ENCODE results near the gene EIF4ENIF1.

DNA sequence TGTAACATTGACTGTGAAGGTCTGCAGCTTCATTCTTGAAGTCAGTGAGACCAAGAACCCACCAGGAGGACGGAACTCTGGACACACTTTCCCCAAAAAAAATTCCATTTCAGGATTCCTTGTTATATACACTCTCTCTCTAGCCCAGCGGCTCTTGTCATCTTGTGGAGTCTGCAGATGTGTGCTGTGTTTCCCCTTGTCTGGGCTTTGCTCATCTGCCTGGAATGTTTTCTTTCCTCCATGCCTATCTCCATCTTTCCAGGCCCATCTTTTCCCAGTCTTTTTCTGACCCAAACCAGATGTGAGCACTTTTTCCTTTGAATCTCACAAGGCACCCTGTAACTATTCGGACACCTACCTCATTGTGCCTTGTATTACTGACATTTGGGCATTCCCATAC, 95.3 kb downstream of the EIF4ENIF1 start:
- TF ChIP-seq, protein P1, sequence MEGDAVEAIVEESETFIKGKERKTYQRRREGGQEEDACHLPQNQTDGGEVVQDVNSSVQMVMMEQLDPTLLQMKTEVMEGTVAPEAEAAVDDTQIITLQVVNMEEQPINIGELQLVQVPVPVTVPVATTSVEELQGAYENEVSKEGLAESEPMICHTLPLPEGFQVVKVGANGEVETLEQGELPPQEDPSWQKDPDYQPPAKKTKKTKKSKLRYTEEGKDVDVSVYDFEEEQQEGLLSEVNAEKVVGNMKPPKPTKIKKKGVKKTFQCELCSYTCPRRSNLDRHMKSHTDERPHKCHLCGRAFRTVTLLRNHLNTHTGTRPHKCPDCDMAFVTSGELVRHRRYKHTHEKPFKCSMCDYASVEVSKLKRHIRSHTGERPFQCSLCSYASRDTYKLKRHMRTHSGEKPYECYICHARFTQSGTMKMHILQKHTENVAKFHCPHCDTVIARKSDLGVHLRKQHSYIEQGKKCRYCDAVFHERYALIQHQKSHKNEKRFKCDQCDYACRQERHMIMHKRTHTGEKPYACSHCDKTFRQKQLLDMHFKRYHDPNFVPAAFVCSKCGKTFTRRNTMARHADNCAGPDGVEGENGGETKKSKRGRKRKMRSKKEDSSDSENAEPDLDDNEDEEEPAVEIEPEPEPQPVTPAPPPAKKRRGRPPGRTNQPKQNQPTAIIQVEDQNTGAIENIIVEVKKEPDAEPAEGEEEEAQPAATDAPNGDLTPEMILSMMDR (IDR thresholded peaks at IDR 0.05; ENCODE audit: low read depth, low read length), result no peak
- TF ChIP-seq POLR2A (IDR thresholded peaks at IDR 0.05; ENCODE audit: extremely low read depth, insufficient read length) (no peak), MYC (IDR thresholded peaks at IDR 0.05; ENCODE audit: low read depth, low read length) (no peak)
- TF ChIP-seq, protein P2, sequence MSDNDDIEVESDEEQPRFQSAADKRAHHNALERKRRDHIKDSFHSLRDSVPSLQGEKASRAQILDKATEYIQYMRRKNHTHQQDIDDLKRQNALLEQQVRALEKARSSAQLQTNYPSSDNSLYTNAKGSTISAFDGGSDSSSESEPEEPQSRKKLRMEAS (IDR thresholded peaks at IDR 0.05; ENCODE audit: low read depth, low read length), result no peak
